Esophagus muscularis mucosa (tissue), 3 donors: Measurements from ENCODE around the gene RAB40C.

ENCODE experiments used
- CTCF ChIP-seq, 3 experiments: fragments of 200-600 bp in 2 of 3; fragments of 450-650 bp in 1 of 3; sonication (generic) in 2 of 3; IDR thresholded peaks; one replicate each; pipeline ENCODE4 v1.5.1; 2017 to 2019; ENCODE audit warnings: antibody characterized with exemption in 3 of 3, mild to moderate bottlenecking in 2 of 3, moderate library complexity in 1 of 3
- POLR2A ChIP-seq: fragments of 450-650 bp; IDR thresholded peaks from one replicate; pipeline ENCODE4 v1.6.1; 2017; ENCODE audit warnings: antibody characterized with exemption, moderate library complexity, mild to moderate bottlenecking, low read depth

GRCh38 chr16:672851-673250 is 83.0 kb downstream of the RAB40C start:
- no peak for TF ChIP-seq CTCF (IDR thresholded peaks at IDR 0.05)
- no peak for TF ChIP-seq POLR2A
